ENCODE data around the gene GALNT7. TPM values are rescaled to one million over a fixed set of nuclear protein-coding genes. Genes with fewer than 3 reads are reported as not detected.
A peak's percentile ranks its signal among the peaks of the same experiment; 100 is the strongest.

GALNT7 gene
- total and polyA plus RNA-seq, 8 donors: 25.2 to 51.1 (median 37.4) TPM

DNA sequence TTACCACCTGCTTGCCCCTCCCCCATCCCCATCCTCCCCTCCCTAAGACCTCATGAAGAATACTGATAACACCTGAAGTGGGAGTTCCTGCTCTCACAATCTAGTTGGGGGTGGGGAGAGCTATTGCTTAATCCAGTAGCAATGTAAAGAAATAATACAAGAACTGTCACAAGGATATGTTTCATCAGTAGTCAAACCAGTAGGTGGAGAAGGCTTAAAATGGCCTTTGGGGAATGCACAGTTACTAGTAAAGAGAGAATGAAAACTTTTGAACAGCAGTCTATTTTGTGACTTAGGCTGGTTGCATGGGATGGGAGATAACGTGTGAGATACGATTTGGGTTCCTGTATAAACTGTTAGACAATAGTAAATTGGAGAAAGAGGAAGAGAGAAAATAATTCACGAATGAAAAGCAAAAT lies 6.0 kb downstream of the GALNT7 start:
- Histone ChIP-seq H3K9me3 (no peaks in the 10 kb centered on the region), H3K4me3 (no peak overlapping the region), H3K36me3 (no peaks in the 10 kb centered on the region), H3K27me3 (no peaks in the 10 kb centered on the region), H3K27ac (peak overlapping the region in 1 of 2 donors; percentile 14), H3K4me1 (peaks cover 7 to 48% of the 10 kb centered on the region in 2 donors)
- intact Hi-C loops (cut with DNase I): no loop called here
- ATAC-seq (peak; percentile 8), DNase-seq (peak in 2 of 4 donors; percentile 28 to 35)
- TF ChIP-seq, protein P1, sequence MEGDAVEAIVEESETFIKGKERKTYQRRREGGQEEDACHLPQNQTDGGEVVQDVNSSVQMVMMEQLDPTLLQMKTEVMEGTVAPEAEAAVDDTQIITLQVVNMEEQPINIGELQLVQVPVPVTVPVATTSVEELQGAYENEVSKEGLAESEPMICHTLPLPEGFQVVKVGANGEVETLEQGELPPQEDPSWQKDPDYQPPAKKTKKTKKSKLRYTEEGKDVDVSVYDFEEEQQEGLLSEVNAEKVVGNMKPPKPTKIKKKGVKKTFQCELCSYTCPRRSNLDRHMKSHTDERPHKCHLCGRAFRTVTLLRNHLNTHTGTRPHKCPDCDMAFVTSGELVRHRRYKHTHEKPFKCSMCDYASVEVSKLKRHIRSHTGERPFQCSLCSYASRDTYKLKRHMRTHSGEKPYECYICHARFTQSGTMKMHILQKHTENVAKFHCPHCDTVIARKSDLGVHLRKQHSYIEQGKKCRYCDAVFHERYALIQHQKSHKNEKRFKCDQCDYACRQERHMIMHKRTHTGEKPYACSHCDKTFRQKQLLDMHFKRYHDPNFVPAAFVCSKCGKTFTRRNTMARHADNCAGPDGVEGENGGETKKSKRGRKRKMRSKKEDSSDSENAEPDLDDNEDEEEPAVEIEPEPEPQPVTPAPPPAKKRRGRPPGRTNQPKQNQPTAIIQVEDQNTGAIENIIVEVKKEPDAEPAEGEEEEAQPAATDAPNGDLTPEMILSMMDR (IDR thresholded peaks at IDR 0.05): no peak

DNA sequence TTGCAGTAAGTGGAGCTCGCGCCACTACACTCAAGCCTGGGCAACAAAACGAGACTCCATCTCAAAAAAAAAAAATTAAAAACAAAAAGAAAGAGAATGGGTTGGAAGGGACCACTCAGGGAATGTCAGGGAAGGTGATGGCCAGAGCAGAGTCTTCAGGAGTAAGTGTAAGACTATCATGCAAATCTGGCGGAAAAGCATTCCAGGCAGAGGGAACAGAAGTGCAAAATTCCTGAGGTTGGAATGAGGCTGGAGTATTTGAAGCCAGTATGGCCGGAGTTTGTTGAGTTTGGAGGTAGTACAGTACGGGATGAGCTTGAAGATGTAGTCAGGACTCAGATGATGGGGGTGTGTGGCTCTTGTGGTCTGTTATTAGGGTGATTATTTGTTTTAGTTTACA lies 7.4 kb downstream of the GALNT7 start:
- Histone ChIP-seq H3K4me1 (peaks cover 0 to 46% of the 10 kb centered on the region in 2 donors), H3K27me3 (no peaks in the 10 kb centered on the region), H3K36me3 (no peaks in the 10 kb centered on the region), H3K4me3 (no peak overlapping the region), H3K27ac (no peak overlapping the region), H3K9me3 (no peaks in the 10 kb centered on the region)
- no peak for ATAC-seq
- intact Hi-C loops (cut with DNase I): no loop called here
- DNase-seq: no peak
- TF ChIP-seq, protein P1 (IDR thresholded peaks at IDR 0.05): no peak

DNA sequence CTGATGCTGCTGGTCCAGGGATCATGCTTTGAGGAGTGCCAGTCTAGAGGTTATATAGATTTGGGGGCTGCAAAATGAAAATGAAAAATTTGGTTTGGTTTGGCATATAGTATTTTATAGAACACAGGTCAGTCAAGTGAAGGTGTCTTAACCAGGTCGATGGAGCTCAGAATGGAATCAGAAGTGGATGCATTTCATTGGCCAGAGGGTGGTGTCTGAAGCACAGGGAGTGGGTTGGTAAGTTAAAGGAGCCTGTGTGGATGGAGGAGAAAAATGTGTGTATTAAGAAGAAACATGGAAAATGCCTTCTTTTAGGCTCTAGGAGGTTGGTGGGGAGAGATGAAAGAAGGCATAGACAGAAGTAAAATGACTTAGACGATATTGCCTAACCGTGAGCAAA lies 8.6 kb downstream of the GALNT7 start:
- Histone ChIP-seq H3K9me3 (no peaks in the 10 kb centered on the region), H3K27me3 (no peaks in the 10 kb centered on the region), H3K4me1 (peaks cover 0 to 39% of the 10 kb centered on the region in 2 donors), H3K4me3 (no peak overlapping the region), H3K36me3 (no peaks in the 10 kb centered on the region), H3K27ac (no peak overlapping the region)
- TF ChIP-seq, protein P1 (IDR thresholded peaks at IDR 0.05): no peak
- DNase-seq (no peak), ATAC-seq (no peak)
- intact Hi-C loops (cut with DNase I): no loop called here

DNA sequence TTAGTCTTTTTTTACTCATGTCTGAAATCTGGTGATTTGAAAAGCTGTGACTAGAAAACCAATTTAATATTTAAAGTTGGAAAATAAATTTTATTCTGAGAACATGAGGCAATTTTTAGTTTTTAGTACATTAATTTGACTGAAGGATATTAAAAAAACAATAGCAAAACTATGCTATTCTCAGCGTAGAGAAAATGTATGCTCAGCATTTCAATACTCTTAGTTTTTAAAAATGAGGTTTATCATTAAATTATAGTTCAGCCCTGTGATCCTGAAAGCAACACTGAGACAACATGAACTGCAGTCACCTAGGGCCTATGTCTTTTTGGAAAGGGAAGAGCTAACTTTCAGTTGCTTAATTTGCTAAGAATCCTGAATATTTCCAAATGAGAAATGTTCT lies 9.5 kb downstream of the GALNT7 start:
- intact Hi-C loops (cut with DNase I): no loop called here
- ATAC-seq: no peak
- H3K27me3 ChIP-seq: no peaks in the 10 kb centered on the region
- H3K9me3 ChIP-seq: no peaks in the 10 kb centered on the region
- DNase-seq: no peak
- no peak overlapping the region for H3K4me3 ChIP-seq
- H3K36me3 ChIP-seq: no peaks in the 10 kb centered on the region
- H3K27ac ChIP-seq: no peak overlapping the region
- TF ChIP-seq, protein P1 (IDR thresholded peaks at IDR 0.05): no peak
- peaks cover 0 to 35% of the 10 kb centered on the region in 2 donors for H3K4me1 ChIP-seq

DNA sequence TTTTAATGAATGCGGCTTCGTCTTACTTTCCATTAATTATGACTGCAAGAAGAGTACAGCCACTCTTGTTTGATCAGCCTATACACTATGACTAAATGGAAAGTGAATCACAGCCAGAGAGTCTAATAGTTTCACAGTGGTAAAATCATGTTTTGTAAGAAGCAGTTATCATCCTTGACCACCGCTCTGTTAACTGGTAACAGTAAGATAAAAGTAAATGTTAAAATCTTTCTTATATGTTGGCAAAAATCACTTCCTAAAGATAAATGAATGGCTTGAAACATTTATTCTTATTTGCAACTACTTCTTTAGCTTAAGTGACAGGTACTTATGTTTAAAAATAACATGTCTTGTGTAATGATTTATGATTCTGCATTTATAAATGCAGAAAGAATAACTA lies 13.2 kb downstream of the GALNT7 start:
- Histone ChIP-seq H3K36me3 (no peaks in the 10 kb centered on the region), H3K9me3 (no peaks in the 10 kb centered on the region), H3K27me3 (no peaks in the 10 kb centered on the region), H3K4me1 (peaks cover 0 to 34% of the 10 kb centered on the region in 2 donors), H3K4me3 (no peak overlapping the region), H3K27ac (peak overlapping the region in 1 of 2 donors; percentile 19)
- DNase-seq (no peak), ATAC-seq (peak; percentile 57)
- TF ChIP-seq, protein P1 (IDR thresholded peaks at IDR 0.05): no peak
- intact Hi-C loops (cut with DNase I): no loop called here
